Breast epithelium (tissue), 4 donors: Measurements from ENCODE around the gene ACO2. TPM values are rescaled to one million over a fixed set of nuclear protein-coding genes. Genes with fewer than 3 reads are reported as not detected.
"Not testable (repeated sequence)": the region's sequence is repeated elsewhere in the genome, so short reads cannot be mapped to it uniquely, and the experiment has no call there.

Experiments used
- DNase-seq, 2 donors: peaks; one replicate each; pipeline ENCODE4 v3.0.0-alpha.2; 2019; ENCODE audit warnings: low spot score in 2 of 2
- H3K27ac ChIP-seq, 2 donors: fragments of 200-600 bp; sonication (generic) in 1 of 2; one replicate each; pipeline ENCODE4 v1.5.1; 2016 to 2019; ENCODE audit warnings: mild to moderate bottlenecking in 1 of 2
- H3K27me3 ChIP-seq, 2 donors: fragments of 200-600 bp; sonication (generic) in 1 of 2; one replicate each; pipeline versions ENCODE4 v1.5.1 to v1.6.0; 2017 to 2019; ENCODE audit warnings: control low read depth in 1 of 2, mild to moderate bottlenecking in 1 of 2
- H3K36me3 ChIP-seq: fragments of 200-600 bp; one replicate; pipeline ENCODE4 v1.5.1; 2019
- H3K4me1 ChIP-seq, 2 donors: fragments of 200-600 bp; sonication (generic); one replicate each; pipeline ENCODE4 v1.5.1; 2016 to 2019; ENCODE audit warnings: control low read depth in 1 of 2
- H3K4me3 ChIP-seq, 3 donors: fragments of 200-600 bp; sonication (generic); 1 replicate in 2 of 3; 2 replicates in 1 of 3; pipeline ENCODE4 v1.5.1; 2016 to 2019; ENCODE audit warnings: mild to moderate bottlenecking in 3 of 3, moderate library complexity in 2 of 3
- H3K9me3 ChIP-seq, 2 donors: fragments of 200-600 bp; sonication (generic) in 1 of 2; one replicate each; pipeline ENCODE4 v1.5.1; 2016 to 2019; ENCODE audit warnings: control low read depth in 1 of 2
- POLR2A ChIP-seq: fragments of 450-650 bp; IDR thresholded peaks from one replicate; pipeline ENCODE4 v1.6.1; 2016; ENCODE audit warnings: antibody characterized with exemption, mild to moderate bottlenecking, moderate library complexity
- POLR2AphosphoS5 ChIP-seq, 3 donors: sonication (generic); formaldehyde crosslinking; IDR thresholded peaks; one replicate each; pipeline ENCODE4 v1.6.1; 2017; ENCODE audit warnings: antibody characterized with exemption in 3 of 3
- intact Hi-C: fragments of 100-400 bp; cut with DNase I; formaldehyde crosslinking; loops from one replicate; pipeline ENCODE4 v1.15.1; 2023; ENCODE audit warnings: low total_unique reads
- total RNA-seq, 3 donors: library from RNA; depleted of rRNA; stranded (reverse); fragments of >200 nt; gene quantifications; one replicate each; pipeline ENCODE4 v1.1.0, GENCODE V29; 2016
- TF ChIP-seq, protein P1 (sequence below), 3 donors: fragments of 450-650 bp; IDR thresholded peaks; one replicate each; pipeline ENCODE4 v1.5.1; 2016 to 2017; ENCODE audit warnings: antibody characterized with exemption in 3 of 3, mild to moderate bottlenecking in 3 of 3, moderate library complexity in 3 of 3

The ACO2 gene
- total RNA-seq, 3 donors from 2014 or later = 58.1 to 92.2 (median 65.2) TPM

DNA sequence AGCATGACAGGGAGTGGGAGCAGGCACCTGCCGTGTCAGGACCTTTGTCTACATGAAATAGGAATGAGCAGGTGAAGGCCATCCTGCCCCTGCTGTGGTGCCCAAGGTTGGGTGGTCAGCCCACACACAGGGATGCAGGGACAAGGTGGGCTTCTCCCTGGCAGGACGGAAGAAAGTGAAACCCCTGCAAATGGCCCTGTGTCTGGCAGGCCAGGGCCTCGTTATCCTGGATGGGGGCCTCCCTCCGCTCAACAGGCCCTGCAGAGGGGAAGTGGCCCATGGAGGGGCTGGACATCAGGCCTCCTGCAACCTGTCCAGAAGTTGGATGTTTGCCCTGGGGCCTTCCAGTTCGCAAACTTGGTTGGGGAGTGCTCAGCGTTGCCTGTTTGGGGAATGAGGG is 37.3 kb upstream of the ACO2 start:
- peaks cover 3% of the 10 kb centered on the region for H3K36me3 ChIP-seq
- TF ChIP-seq, protein P1, sequence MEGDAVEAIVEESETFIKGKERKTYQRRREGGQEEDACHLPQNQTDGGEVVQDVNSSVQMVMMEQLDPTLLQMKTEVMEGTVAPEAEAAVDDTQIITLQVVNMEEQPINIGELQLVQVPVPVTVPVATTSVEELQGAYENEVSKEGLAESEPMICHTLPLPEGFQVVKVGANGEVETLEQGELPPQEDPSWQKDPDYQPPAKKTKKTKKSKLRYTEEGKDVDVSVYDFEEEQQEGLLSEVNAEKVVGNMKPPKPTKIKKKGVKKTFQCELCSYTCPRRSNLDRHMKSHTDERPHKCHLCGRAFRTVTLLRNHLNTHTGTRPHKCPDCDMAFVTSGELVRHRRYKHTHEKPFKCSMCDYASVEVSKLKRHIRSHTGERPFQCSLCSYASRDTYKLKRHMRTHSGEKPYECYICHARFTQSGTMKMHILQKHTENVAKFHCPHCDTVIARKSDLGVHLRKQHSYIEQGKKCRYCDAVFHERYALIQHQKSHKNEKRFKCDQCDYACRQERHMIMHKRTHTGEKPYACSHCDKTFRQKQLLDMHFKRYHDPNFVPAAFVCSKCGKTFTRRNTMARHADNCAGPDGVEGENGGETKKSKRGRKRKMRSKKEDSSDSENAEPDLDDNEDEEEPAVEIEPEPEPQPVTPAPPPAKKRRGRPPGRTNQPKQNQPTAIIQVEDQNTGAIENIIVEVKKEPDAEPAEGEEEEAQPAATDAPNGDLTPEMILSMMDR (IDR thresholded peaks at IDR 0.05) = no peak
- TF ChIP-seq POLR2A (no peak), POLR2AphosphoS5 (IDR thresholded peaks at IDR 0.05) (no peak)
- H3K27me3 ChIP-seq = no peaks in the 10 kb centered on the region
- peaks cover 0 to 19% of the 10 kb centered on the region in 2 donors for H3K4me1 ChIP-seq
- H3K9me3 ChIP-seq = no peaks in the 10 kb centered on the region
- DNase-seq = no peak
- H3K4me3 ChIP-seq = no peak overlapping the region
- H3K27ac ChIP-seq = peak overlapping the region in 1 of 2 donors; percentile 3
- intact Hi-C loops = no loop called here

DNA sequence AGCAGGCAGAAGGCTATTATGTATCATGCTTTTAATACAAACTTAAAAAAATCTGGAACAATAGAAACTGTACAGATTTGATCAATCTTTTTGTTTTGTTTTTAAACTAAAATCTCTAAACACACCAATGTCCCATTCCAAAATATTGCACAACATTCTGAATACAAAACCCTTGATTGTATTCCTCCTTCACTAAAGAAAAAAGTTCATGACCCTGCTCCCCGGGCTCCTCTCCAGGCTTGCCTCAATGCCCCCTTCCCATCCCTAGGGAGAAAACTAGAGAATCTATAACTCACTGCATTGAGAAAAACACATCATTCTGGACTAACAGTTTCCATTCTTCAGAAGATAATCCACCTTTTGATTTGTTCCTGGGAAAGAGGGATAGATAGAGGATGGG is 35.4 kb upstream of the ACO2 start:
- H3K27me3 ChIP-seq, intact Hi-C loops, H3K36me3 ChIP-seq, H3K9me3 ChIP-seq, DNase-seq, H3K4me3 ChIP-seq: not testable (repeated sequence)
- Histone ChIP-seq H3K4me1 (peaks cover 0 to 19% of the 10 kb centered on the region in 2 donors), H3K27ac (peak overlapping the region in 1 of 2 donors; percentile 50)

DNA sequence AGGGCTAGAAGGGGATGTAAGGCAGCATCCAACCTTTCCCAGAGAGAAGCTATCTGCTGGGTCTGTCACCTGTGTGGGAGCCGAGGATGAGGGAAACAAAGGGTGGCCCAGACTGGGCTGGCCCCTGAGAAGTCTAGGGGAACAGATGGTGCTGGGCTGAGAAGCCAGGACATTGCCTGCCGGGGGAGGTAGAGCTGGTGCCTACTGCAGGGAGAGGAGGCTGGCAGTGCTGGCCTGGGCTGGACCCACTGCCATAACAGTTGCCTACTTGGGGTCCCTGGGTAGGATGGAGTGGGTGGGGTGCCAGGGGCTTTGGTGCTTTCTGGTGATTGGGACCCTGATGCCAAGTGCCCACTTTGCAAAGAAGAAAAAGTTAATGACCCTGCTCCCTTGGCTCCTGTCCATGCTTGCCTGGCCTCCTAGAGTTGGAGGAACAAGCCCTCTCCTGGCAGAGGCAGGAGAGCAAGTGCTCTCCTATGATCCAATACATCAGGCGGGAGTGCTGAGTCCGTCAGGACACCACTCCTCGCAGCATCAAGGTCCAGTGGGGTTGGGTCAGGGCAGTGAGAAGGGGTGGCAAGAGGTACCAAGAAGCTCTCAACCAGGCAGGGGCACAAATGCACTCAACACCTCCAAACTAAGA is 34.4 kb upstream of the ACO2 start:
- H3K27me3 ChIP-seq, H3K36me3 ChIP-seq, intact Hi-C loops, H3K9me3 ChIP-seq, H3K4me3 ChIP-seq, DNase-seq: not testable (repeated sequence)
- H3K27ac ChIP-seq = peak overlapping the region; percentile 36 to 43
- peaks cover 0 to 19% of the 10 kb centered on the region in 2 donors for H3K4me1 ChIP-seq

DNA sequence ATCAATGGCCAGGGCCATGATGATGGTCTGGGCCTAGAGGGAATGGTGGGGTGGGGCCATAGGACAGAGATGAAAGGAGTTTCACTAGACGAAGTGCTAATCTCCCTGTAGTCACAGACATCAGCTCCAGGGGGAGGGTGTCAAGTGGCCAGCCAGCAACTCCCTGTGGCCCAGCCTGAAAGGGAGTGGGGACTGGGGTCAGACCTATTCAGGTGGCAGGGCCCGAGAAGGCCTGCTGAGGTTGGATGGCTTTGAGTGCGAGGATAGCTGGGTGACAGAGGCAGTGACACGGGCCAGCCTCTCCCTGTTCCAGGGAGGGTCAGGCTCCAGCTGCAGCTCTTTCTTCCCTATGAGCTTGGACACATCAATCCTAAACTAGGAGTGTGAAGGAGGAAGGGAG is 33.4 kb upstream of the ACO2 start:
- no peaks in the 10 kb centered on the region for H3K9me3 ChIP-seq
- no peak overlapping the region for H3K4me3 ChIP-seq
- no peak for DNase-seq
- peak overlapping the region; percentile 20 to 21 for H3K27ac ChIP-seq
- intact Hi-C loops = no loop called here
- TF ChIP-seq, protein P1 (IDR thresholded peaks at IDR 0.05) = no peak
- no peak for TF ChIP-seq POLR2A
- no peak for TF ChIP-seq POLR2AphosphoS5 (IDR thresholded peaks at IDR 0.05)
- H3K4me1 ChIP-seq = peaks cover 0 to 19% of the 10 kb centered on the region in 2 donors
- H3K36me3 ChIP-seq = peaks cover 6% of the 10 kb centered on the region
- no peaks in the 10 kb centered on the region for H3K27me3 ChIP-seq

DNA sequence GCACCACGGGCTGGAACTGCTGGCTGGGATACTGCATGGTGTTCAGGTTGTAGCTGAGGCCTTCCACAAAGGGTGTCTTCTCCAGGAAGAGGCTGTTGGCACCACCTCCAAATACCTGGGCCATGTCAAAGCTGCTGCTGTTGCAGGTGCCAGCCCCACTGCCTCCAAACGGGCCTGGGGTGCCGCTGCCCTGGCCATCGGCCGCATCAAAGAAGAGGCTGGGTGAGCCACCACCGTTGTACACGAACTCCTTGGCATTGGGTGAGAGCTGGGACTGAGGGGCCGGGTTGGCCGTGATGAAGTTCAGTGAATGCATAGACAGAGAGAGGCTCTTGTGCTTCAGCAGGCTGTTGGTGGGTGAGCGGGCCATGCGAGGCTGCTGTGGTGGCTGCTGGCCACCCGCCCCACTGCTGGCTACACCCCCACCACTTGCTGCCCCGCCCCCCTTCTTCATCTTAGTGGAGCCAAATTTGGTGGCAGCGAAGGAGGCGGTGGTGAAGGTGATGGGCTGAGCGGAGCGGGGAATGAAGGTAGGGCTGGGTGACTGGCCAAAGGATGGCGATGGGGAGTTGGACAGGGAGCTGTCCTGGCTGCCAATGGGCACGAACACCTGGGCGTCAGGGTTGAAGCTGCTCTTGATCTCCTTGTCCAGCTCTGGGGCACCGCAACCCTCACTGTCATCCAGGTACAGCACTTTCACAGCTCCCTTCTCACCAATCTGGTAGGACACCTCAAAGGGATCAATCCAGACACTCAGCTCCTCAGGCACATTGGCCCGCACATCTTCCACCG is 32.4 kb upstream of the ACO2 start:
- TF ChIP-seq POLR2A (no peak), POLR2AphosphoS5 (IDR thresholded peaks at IDR 0.05) (no peak)
- TF ChIP-seq, protein P1 (IDR thresholded peaks at IDR 0.05) = no peak
- H3K4me1 ChIP-seq = peaks cover 0 to 19% of the 10 kb centered on the region in 2 donors
- no peaks in the 10 kb centered on the region for H3K9me3 ChIP-seq
- no peak overlapping the region for H3K27ac ChIP-seq
- peaks cover 6% of the 10 kb centered on the region for H3K36me3 ChIP-seq
- no peak overlapping the region for H3K4me3 ChIP-seq
- intact Hi-C loops = no loop called here
- no peaks in the 10 kb centered on the region for H3K27me3 ChIP-seq
- DNase-seq = no peak

DNA sequence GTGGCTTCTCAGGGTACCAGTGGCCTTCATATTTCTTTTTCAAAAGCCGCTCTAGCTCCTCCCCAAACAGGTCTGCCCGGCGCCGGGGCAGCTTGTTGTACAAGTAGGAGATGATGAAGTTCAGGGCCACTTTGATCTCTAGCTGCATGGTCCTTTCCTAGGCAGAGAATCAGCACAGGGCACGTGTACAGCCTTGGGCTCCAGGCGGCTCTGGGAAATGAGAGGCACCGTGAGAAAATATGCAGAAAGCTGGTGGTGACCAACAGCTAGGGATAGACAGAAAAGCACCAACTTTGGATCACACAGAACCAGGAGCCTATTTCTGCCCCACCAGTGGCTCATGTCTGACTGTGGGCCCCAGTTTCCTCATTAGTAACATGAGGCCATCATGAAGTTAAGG is 31.7 kb upstream of the ACO2 start:
- Histone ChIP-seq H3K9me3 (no peaks in the 10 kb centered on the region), H3K36me3 (peaks cover 6% of the 10 kb centered on the region), H3K4me3 (no peak overlapping the region), H3K27ac (no peak overlapping the region), H3K27me3 (no peaks in the 10 kb centered on the region), H3K4me1 (peaks cover 0 to 19% of the 10 kb centered on the region in 2 donors)
- TF ChIP-seq, protein P1 (IDR thresholded peaks at IDR 0.05) = no peak
- TF ChIP-seq POLR2AphosphoS5 (IDR thresholded peaks at IDR 0.05) (no peak), POLR2A (no peak)
- intact Hi-C loops = no loop called here
- DNase-seq = no peak

DNA sequence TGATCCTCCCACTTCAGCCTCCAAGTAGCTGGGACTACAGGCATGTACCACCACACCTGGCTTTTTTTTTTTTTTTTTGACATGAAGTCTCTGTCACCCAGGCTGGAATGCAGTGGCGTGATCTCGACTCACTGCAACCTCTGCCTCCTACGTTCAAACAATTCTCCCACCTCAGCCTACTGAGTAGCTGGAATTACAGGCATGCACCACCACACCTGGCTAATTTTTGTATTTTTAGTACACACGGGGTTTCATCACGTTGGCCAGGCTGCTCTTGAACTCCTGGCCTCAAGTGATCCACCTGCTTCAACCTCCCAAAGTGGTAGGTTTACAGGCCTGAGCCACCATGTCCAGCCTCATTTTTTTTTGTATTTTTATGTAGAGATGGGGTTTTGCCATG is 28.4 kb upstream of the ACO2 start:
- peak overlapping the region in 1 of 2 donors; percentile 22 for H3K27ac ChIP-seq
- H3K36me3 ChIP-seq, H3K4me3 ChIP-seq, DNase-seq, H3K27me3 ChIP-seq, H3K9me3 ChIP-seq, H3K4me1 ChIP-seq: not testable (repeated sequence)
- intact Hi-C loops = loop anchor here (10.0 kb wide), 1 partner anchor 586 kb away; the partner anchor contains the start of genes ST13 and XPNPEP3
